K562 (cell line): ENCODE data around the gene KCNT1. TPM values are rescaled to one million over a fixed set of nuclear protein-coding genes. Genes with fewer than 3 reads are reported as not detected.

Source experiments
- ATAC-seq: fragments of 200-7000 bp; cut with Tn5 transposase; 3 replicates; pipeline ENCODE4 v1.9.1; 2020; ENCODE audit warnings: moderate library complexity
- BruUV-seq: library from RNA; stranded (reverse); fragments of 400-500 nt; replicated peaks from 2 replicates; lab custom pipeline; 2021; lab: Mats Ljungman, UMichigan
- CTCF ChIA-PET: fragments of 300-600 bp; formaldehyde crosslinking; extraction: SDS; loops from one replicate; lab custom pipeline; 2021; ENCODE audit warnings: low intra/inter-chr PET ratio; lab: Yijun Ruan, JAX
- POLR2A ChIA-PET: fragments of 300-600, 350-650 bp; sonication (Branson Sonifier 250); formaldehyde crosslinking; extraction: SDS; loops from one replicate; lab custom pipeline; 2021; ENCODE audit warnings: antibody characterized with exemption, inconsistent platforms; lab: Yijun Ruan, JAX
- DNase-seq, 4 experiments: peaks; one replicate each; pipeline versions ENCODE4 v3.0.0 to v3.0.0-alpha.2; 2011 to 2018; ENCODE audit warnings: low spot score in 3 of 4, mixed read lengths in 3 of 4; ENCODE audit errors: extremely low read depth in 1 of 4
- FAIRE-seq: peaks from 2 replicates; lab custom pipeline; 2011; peaks lifted over from hg19 to GRCh38; lab: Jason Lieb, UNC
- H2AFZ ChIP-seq: 2 replicates; pipeline ENCODE4 v1.6.0; 2011; ENCODE audit warnings: low read depth, low read length, control low read depth, inconsistent platforms
- H3K27ac ChIP-seq: fragments of 200-600 bp; 3 replicates; pipeline ENCODE4 v1.8.0; 2011; ENCODE audit warnings: low read depth, mild to moderate bottlenecking, control low read depth, inconsistent platforms, low read length, moderate library complexity, mixed read lengths; ENCODE audit errors: extremely low read depth
- H3K27me3 ChIP-seq, 2 experiments: fragments of 300-600 bp in 1 of 2; 2 replicates in 1 of 2; 3 replicates in 1 of 2; pipeline versions ENCODE4 v1.6.0 to v1.8.0; 2011; ENCODE audit warnings: inconsistent platforms in 2 of 2, low read length in 2 of 2, mild to moderate bottlenecking in 1 of 2, mixed read lengths in 1 of 2, moderate library complexity in 1 of 2; ENCODE audit not compliant: control insufficient read depth in 2 of 2, insufficient read depth in 2 of 2
- H3K36me3 ChIP-seq: fragments of 300-600 bp; 3 replicates; pipeline ENCODE4 v1.8.0; 2011; ENCODE audit warnings: mild to moderate bottlenecking, low read length, inconsistent platforms; ENCODE audit not compliant: control insufficient read depth, insufficient read depth
- H3K4me1 ChIP-seq, 2 experiments: fragments of 200-600 bp in 1 of 2; replicated peaks in 1 of 2; 2 replicates in 1 of 2; 3 replicates in 1 of 2; pipeline versions ENCODE4 v1.5.1 to v1.8.0; 2011; ENCODE audit warnings: inconsistent platforms in 2 of 2, low read length in 2 of 2, mild to moderate bottlenecking in 1 of 2, mixed read lengths in 1 of 2, moderate library complexity in 1 of 2; ENCODE audit not compliant: control insufficient read depth in 2 of 2, insufficient read depth in 2 of 2
- H3K4me2 ChIP-seq: 2 replicates; pipeline ENCODE4 v1.6.1; 2011; ENCODE audit warnings: low read length, control low read depth, inconsistent platforms, mixed read lengths; ENCODE audit not compliant: insufficient read depth
- H3K4me3 ChIP-seq: fragments of 200-600 bp; sonication (generic), shearing (Covaris generic); 2 replicates; pipeline ENCODE4 v1.5.1; 2016; ENCODE audit warnings: control low read depth, inconsistent platforms
- H3K79me2 ChIP-seq: fragments of 200-600 bp; 3 replicates; pipeline ENCODE4 v1.8.0; 2011; ENCODE audit warnings: low read length, inconsistent platforms; ENCODE audit not compliant: control insufficient read depth, insufficient read depth
- H3K9ac ChIP-seq, 2 experiments: 2 replicates each; pipeline versions ENCODE4 v1.6.0 to v1.6.1; 2011; ENCODE audit warnings: low read depth in 2 of 2, low read length in 2 of 2, control low read depth in 1 of 2, inconsistent platforms in 1 of 2, mild to moderate bottlenecking in 1 of 2, mixed read lengths in 1 of 2; ENCODE audit not compliant: insufficient read depth in 1 of 2
- H3K9me1 ChIP-seq: one replicate; pipeline ENCODE4 v1.6.0; 2011; ENCODE audit warnings: inconsistent platforms, mild to moderate bottlenecking, low read length, moderate library complexity; ENCODE audit not compliant: control insufficient read depth, insufficient read depth
- H3K9me3 ChIP-seq: replicated peaks from 2 replicates; pipeline ENCODE4 v1.5.1; 2011; ENCODE audit warnings: low read depth, low read length, inconsistent platforms; ENCODE audit not compliant: control insufficient read depth, insufficient read depth
- H4K20me1 ChIP-seq: replicated peaks from 2 replicates; pipeline ENCODE4 v1.6.1; 2011; ENCODE audit warnings: low read length, inconsistent platforms, mixed read lengths; ENCODE audit not compliant: control insufficient read depth, insufficient read depth
- ATF1 ChIP-seq, 2 experiments: fragments of 450-650 bp in 1 of 2; IDR thresholded peaks; 2 replicates each; pipeline ENCODE4 v1.6.1; 2016; ENCODE audit warnings: missing compliant biosample characterization in 1 of 2, missing genetic modification characterization in 1 of 2
- COPS2 ChIP-seq: fragments of 450-650 bp; conservative IDR thresholded peaks from 2 replicates; pipeline ENCODE4 v1.6.1; 2016; ENCODE audit warnings: mild to moderate bottlenecking, moderate library complexity
- ETS2 ChIP-seq: IDR thresholded peaks from 2 replicates; pipeline ENCODE4 v1.6.1; 2016; ENCODE audit warnings: borderline replicate concordance, missing genetic modification characterization, mild to moderate bottlenecking, moderate library complexity, missing compliant biosample characterization; ENCODE audit not compliant: poor library complexity, severe bottlenecking
- NELFE ChIP-seq: IDR thresholded peaks from 2 replicates; pipeline ENCODE4 v1.6.1; 2011; ENCODE audit warnings: mild to moderate bottlenecking; ENCODE audit not compliant: insufficient read depth, insufficient read length
- ZNF224 ChIP-seq: sonication (generic); formaldehyde crosslinking; IDR thresholded peaks from 2 replicates; pipeline ENCODE4 v1.8.0; 2022; ENCODE audit warnings: mild to moderate bottlenecking, missing genetic modification reagents
- ZNF3 ChIP-seq: fragments of 250-450 bp; sonication (Bioruptor Pico); IDR thresholded peaks from 2 replicates; pipeline ENCODE4 v1.5.0; 2021; ENCODE audit warnings: mild to moderate bottlenecking, moderate library complexity
- ZNF707 ChIP-seq: fragments of 250-450 bp; sonication (Bioruptor Pico); conservative IDR thresholded peaks from 2 replicates; pipeline ENCODE4 v1.8.0; 2022; ENCODE audit warnings: inconsistent platforms, mild to moderate bottlenecking, moderate library complexity
- WGBS: fragments of 100-300 bp; shearing (Covaris generic); methylation state at CpG from one replicate; pipeline ENCODE4 v1.1.6; 2016; ENCODE audit warnings: low coverage, mixed read lengths; ENCODE audit not compliant: insufficient coverage; ENCODE audit errors: missing lambda C conversion rate; 5-methylcytosine and 5-hydroxymethylcytosine counted together
- in situ Hi-C: fragments of 300-500 bp; cut with MboI; formaldehyde crosslinking; loops from 4 replicates; pipeline ENCODE4 v1.15.0; 2018; ENCODE audit warnings: inconsistent platforms, mixed read lengths
- intact Hi-C: fragments of 100-400 bp; cut with micrococcal nuclease; formaldehyde crosslinking; loops from 2 replicates; pipeline ENCODE4 v1.14.2; 2022
- polyA plus RNA-seq, 8 experiments: library from polyadenylated mRNA; depleted of rRNA in 4 of 8; stranded (reverse) in 5 of 8; unstranded in 3 of 8; fragments of >200 nt; fragmentation: Nextera tagmentation in 2 of 8; fragmentation: Illumina TruSeq in 1 of 8; extraction: Ambion mirVana in 2 of 8; extraction: Trizol in 1 of 8; gene quantifications; 2 replicates each; pipeline versions ENCODE4 v1.2.1 to v1.2.3, GENCODE V29; 2011 to 2014; ENCODE audit warnings: inconsistent platforms in 1 of 8, missing spikeins in 1 of 8
- total RNA-seq, 7 experiments: library from RNA; depleted of rRNA in 6 of 7; stranded (reverse); fragments of >200 nt in 6 of 7; fragmentation: Illumina TruSeq in 2 of 7; extraction: Trizol in 2 of 7; gene quantifications; 2 replicates each; pipeline versions ENCODE4 v1.2.1 to v1.2.3, GENCODE V29; 2011 to 2021; ENCODE audit warnings: low replicate concordance in 1 of 7

Gene KCNT1
- total and polyA plus RNA-seq, 9 of the 15 experiments (the other 6 are each of a cell fraction or from before 2014, with no cell fraction given), result 0.05 TPM; not detected in 8

DNA sequence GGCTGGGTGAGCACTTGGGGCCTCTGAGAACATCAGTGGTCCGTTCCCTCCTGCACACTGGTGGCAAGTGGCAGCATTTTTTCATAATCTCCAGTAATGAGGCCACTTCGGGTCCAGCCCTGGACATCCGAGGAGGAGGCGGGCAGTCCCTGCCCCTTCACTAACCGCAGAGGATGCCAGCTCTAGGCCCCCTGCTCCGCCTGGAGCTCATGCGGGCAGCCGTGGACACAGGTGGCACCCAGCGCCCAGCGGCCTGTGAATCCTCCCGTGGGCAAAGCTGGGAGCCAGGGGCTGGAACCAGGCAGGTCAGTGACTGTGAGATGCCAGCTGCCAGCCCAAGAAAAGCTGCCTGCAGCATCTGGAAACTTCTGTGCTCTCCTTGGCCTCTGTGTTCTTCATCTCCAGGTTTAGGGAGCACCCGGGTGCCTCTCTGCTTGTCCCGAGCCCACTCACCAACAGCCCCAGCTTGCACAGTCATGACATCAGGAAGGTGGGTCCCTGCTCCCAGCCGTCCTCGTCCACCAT, 92.4 kb downstream of the KCNT1 start:
- no peaks in the 10 kb centered on the region for H3K9me1 ChIP-seq
- TF ChIP-seq ETS2 (tag), result no peak
- H3K9me3 ChIP-seq, result no peaks in the 10 kb centered on the region
- no TSS peak for BruUV-seq
- ChIA-PET POLR2A (interaction anchor here (0.6 kb wide), 1 partner anchor 200 kb away, joined by 3 read pairs; no protein-coding TSS in a partner anchor), CTCF (no interaction called here)
- peaks cover 16% of the 10 kb centered on the region for H4K20me1 ChIP-seq
- no peaks in the 10 kb centered on the region for H3K79me2 ChIP-seq
- H3K27me3 ChIP-seq, result peaks cover 12 to 59% of the 10 kb centered on the region in 2 experiments; a peak in 4 of 5 replicates
- H3K27ac ChIP-seq, result no peak overlapping the region
- 9% methylated on average over 14 of the region's 15 CpGs for WGBS
- H3K36me3 ChIP-seq, result no peaks in the 10 kb centered on the region
- H3K4me1 ChIP-seq, result peaks cover 3 to 53% of the 10 kb centered on the region in 2 experiments; a peak in 3 of 5 replicates
- H3K9ac ChIP-seq, result no peak overlapping the region; a peak in 1 of 4 replicates
- no peak overlapping the region for H3K4me2 ChIP-seq
- H3K4me3 ChIP-seq, result no peak overlapping the region
- no peak for DNase-seq
- intact Hi-C loops (loop anchor here (5.0 to 10.0 kb wide), 3 partner anchors 90 to 348 kb away; partner anchors contain the start of gene KCNT1), in situ Hi-C loops (loop anchor here (10.0 kb wide), 1 partner anchor 480 kb away; no protein-coding TSS in a partner anchor)
- ATAC-seq, result no peak
- no peak for FAIRE-seq
- H2AFZ ChIP-seq, result no peak overlapping the region

DNA sequence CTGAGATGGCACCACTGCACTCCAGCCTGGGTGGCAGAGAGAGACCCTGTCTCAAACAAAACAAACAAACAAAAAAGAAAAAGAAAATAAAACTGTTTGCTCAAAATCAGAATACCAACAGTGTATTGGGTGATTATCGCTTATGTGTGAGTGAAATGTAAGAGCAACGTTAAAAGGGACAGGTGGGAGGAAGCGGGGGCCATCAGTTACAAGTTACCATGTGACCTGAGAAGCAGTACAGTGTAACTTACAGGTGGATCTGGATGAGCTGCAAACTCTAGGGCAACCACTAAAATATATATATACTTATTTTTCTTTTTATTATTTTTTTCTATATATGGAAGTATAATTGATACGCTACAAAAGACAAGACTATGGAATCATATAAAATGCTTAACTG, 93.4 kb downstream of the KCNT1 start:
- in situ Hi-C loops (loop anchor here (10.0 kb wide), 1 partner anchor 479 kb away; no protein-coding TSS in a partner anchor), intact Hi-C loops (loop anchor here (5.0 to 10.0 kb wide), 3 partner anchors 91 to 327 kb away; partner anchors contain the start of gene KCNT1)
- Histone ChIP-seq H3K9me3 (no peaks in the 10 kb centered on the region), H3K9me1 (no peaks in the 10 kb centered on the region), H3K9ac (no peak overlapping the region), H4K20me1 (peaks cover 16% of the 10 kb centered on the region), H3K36me3 (no peaks in the 10 kb centered on the region), H3K4me1 (peaks cover 3 to 47% of the 10 kb centered on the region in 2 experiments; a peak in 3 of 5 replicates), H3K79me2 (no peaks in the 10 kb centered on the region), H3K4me2 (no peak overlapping the region), H3K4me3 (no peak overlapping the region), H3K27ac (no peak overlapping the region), H3K27me3 (peaks cover 8 to 49% of the 10 kb centered on the region in 2 experiments; a peak in 4 of 5 replicates), H2AFZ (no peak overlapping the region)
- 14% methylated on average over 4 of the region's 4 CpGs for WGBS
- no peak for DNase-seq
- no peak for ATAC-seq
- POLR2A ChIA-PET, result interaction anchor here (0.6 kb wide), 1 partner anchor 10 kb away, joined by 3 read pairs; no protein-coding TSS in a partner anchor
- TF ChIP-seq ZNF3 (CRISPR knock-in tag) (no peak), NELFE (no peak), ATF1 (CRISPR knock-in tag; IDR thresholded peaks at IDR 0.05) (no peak), ATF1 (tag; IDR thresholded peaks at IDR 0.05) (no peak), COPS2 (no peak), ZNF224 (CRISPR knock-in tag) (no peak), ZNF707 (CRISPR knock-in tag) (no peak)
- CTCF ChIA-PET, result interaction anchor here (0.6 kb wide), 1 partner anchor 189 kb away, joined by 4 read pairs; no protein-coding TSS in a partner anchor
- no peak for FAIRE-seq
- no TSS peak for BruUV-seq
